ENCODE results near the gene ZEB1. TPM values are rescaled to one million over a fixed set of nuclear protein-coding genes. Genes with fewer than 3 reads are reported as not detected.

The ZEB1 gene
- total and polyA plus RNA-seq, 2 of the 4 experiments (the other 2 are of a cell fraction), result 23.7 to 108 TPM

GRCh38 chr10:31290386-31290785 is 28.6 kb upstream of the ZEB1 start:
- BruUV-seq (replicated peaks), result no TSS peak
- H2AFZ ChIP-seq (replicated peaks; ENCODE audit: low read length, poor library complexity), result no peak overlapping the region
- no peaks in the 10 kb centered on the region; the same call in 1 of the 2 replicates for H3K4me1 ChIP-seq (ENCODE audit: control insufficient read depth, insufficient read depth, low read length)

More at GRCh38 chr10:31290386-31290785, 28.6 kb upstream of the ZEB1 start:
- intact Hi-C loops (cut with micrococcal nuclease) (no loop called here), in situ Hi-C loops (cut with MboI; ENCODE audit: low sequenced_read_pairs) (no loop called here), dilution Hi-C loops (cut with HindIII; ENCODE audit: low sequenced_read_pairs, unreplicated experiment) (no loop called here)
- WGBS, 2 experiments (ENCODE audit: extremely low coverage in 2 of 2, insufficient read length in 1 of 2), result no CpG with 5 or more reads among the region's 3 CpGs
- peak overlapping the region; percentile 75 for H2BK20ac ChIP-seq (ENCODE audit: low read depth, low read length)
- no peak overlapping the region for H3K9ac ChIP-seq (ENCODE audit: low read depth, low read length)
- peak overlapping the region; percentile 59; the same call in 2 of the 3 replicates for H2BK15ac ChIP-seq (ENCODE audit: low read depth, low read length)
- peaks cover 3% of the 10 kb centered on the region; the same call in 1 of the 2 replicates for H3K9me3 ChIP-seq (ENCODE audit: control insufficient read depth, insufficient read depth, low read length)
- H2BK120ac ChIP-seq (ENCODE audit: low read depth, low read length), result peak overlapping the region; percentile 48
- no peak overlapping the region for H3K4me3 ChIP-seq (ENCODE audit: insufficient read depth, low read depth, low read length)
- H2BK5ac ChIP-seq (ENCODE audit: low read depth, low read length, poor library complexity, severe bottlenecking), result no peak overlapping the region
- CTCF ChIA-PET, result no interaction called here
- H3K18ac ChIP-seq (ENCODE audit: low read depth, low read length), result peak overlapping the region; percentile 82; the same call in 1 of the 2 replicates
- no peaks in the 10 kb centered on the region for H3K36me3 ChIP-seq (ENCODE audit: control insufficient read depth, insufficient read depth, low read length)
- no peak overlapping the region for H2AK9ac ChIP-seq (replicated peaks; ENCODE audit: low read depth, low read length, poor library complexity)
- no peaks in the 10 kb centered on the region for H3K27me3 ChIP-seq (ENCODE audit: control insufficient read depth, insufficient read depth, low read length)
- TF ChIP-seq SMC3 (IDR thresholded peaks at IDR 0.05; ENCODE audit: low read depth, low read length), result no peak
- TF ChIP-seq MAFK (IDR thresholded peaks at IDR 0.05; ENCODE audit: low read depth, low read length), result no peak
- TF ChIP-seq MXI1 (IDR thresholded peaks at IDR 0.05; ENCODE audit: borderline replicate concordance, low read depth, low read length), result no peak
- no peak for TF ChIP-seq POLR2A (IDR thresholded peaks at IDR 0.05; ENCODE audit: low read depth, low read length)
- TF ChIP-seq CTCF (conservative IDR thresholded peaks at IDR 0.05; ENCODE audit: low read depth, low read length), result no peak
- TF ChIP-seq RCOR1 (IDR thresholded peaks at IDR 0.05; ENCODE audit: insufficient replicate concordance, low read length), result no peak
- no peak for TF ChIP-seq CHD1 (IDR thresholded peaks at IDR 0.05; ENCODE audit: low read depth, low read length)
- TF ChIP-seq RFX5 (IDR thresholded peaks at IDR 0.05; ENCODE audit: low read depth, low read length), result no peak
- TF ChIP-seq RAD21 (IDR thresholded peaks at IDR 0.05; ENCODE audit: low read length), result no peak
- no peak for TF ChIP-seq FOS (IDR thresholded peaks at IDR 0.05; ENCODE audit: low read depth, low read length)
- no peak for TF ChIP-seq USF2 (IDR thresholded peaks at IDR 0.05; ENCODE audit: low read depth, low read length)
- TF ChIP-seq MAZ (IDR thresholded peaks at IDR 0.05; ENCODE audit: borderline replicate concordance, low read depth, low read length), result no peak
- no peak for TF ChIP-seq NFE2L2 (IDR thresholded peaks at IDR 0.05; ENCODE audit: low read depth, low read length)
- no peak for TF ChIP-seq ELK1 (IDR thresholded peaks at IDR 0.05; ENCODE audit: borderline replicate concordance, low read depth, low read length)
- TF ChIP-seq CEBPB (IDR thresholded peaks at IDR 0.05; ENCODE audit: low read depth, low read length), result no peak
- no peak for TF ChIP-seq BHLHE40 (IDR thresholded peaks at IDR 0.05; ENCODE audit: low read depth, low read length)
- no peak overlapping the region for H3K27ac ChIP-seq (ENCODE audit: insufficient read depth, low read length)
- H3K56ac ChIP-seq (ENCODE audit: extremely low read depth, insufficient read depth, low read length), result no peak overlapping the region
- H4K5ac ChIP-seq (ENCODE audit: low read depth, low read length), result peak overlapping the region; percentile 44; the same call in 1 of the 2 replicates
- ATAC-seq (ENCODE audit: low read depth) (no peak), DNase-seq (no peak)
- no peaks in the 10 kb centered on the region for H4K20me1 ChIP-seq (ENCODE audit: insufficient read depth, low read length)
- H3K23ac ChIP-seq (ENCODE audit: low read depth, low read length), result no peak overlapping the region
- no peak overlapping the region for H3K4me2 ChIP-seq (ENCODE audit: low read depth, low read length)
- 0 out of 2 replicates have a peak overlapping the region, but pooled peaks have one; percentile 20 for H4K91ac ChIP-seq (ENCODE audit: insufficient read depth, low read depth, low read length)
- peaks cover 0 to 8% of the 10 kb centered on the region in 2 experiments; a peak in 1 of 4 replicates for H3K79me1 ChIP-seq (ENCODE audit: low read depth in 1 of 2, low read length in 2 of 2)
- H3K14ac ChIP-seq (replicated peaks; ENCODE audit: low read depth, low read length), result no peak overlapping the region; the same call in 1 of the 2 replicates
- POLR2A ChIA-PET (ENCODE audit: unreplicated experiment), result no interaction called here
- no peak overlapping the region; the same call in 1 of the 2 replicates for H2AK5ac ChIP-seq (ENCODE audit: low read depth, low read length)
- peak overlapping the region in 1 of 2 experiments; percentile 51; a peak in 1 of 4 replicates for H4K8ac ChIP-seq (ENCODE audit: low read depth in 2 of 2, low read length in 2 of 2)
- H3K9me1 ChIP-seq (ENCODE audit: insufficient read depth, low read length), result no peaks in the 10 kb centered on the region; the same call in 1 of the 2 replicates
- peak overlapping the region; percentile 45; the same call in 1 of the 2 replicates for H3K4ac ChIP-seq (ENCODE audit: low read depth, low read length)
